Activated naive CD8-positive, alpha-beta T cell treated with anti-CD3 and anti-CD28 coated beads, Interleukin-2, amount 50 U/mL, for 24 hours (primary cell): ENCODE data around the gene OSBPL9.
A peak's percentile ranks its signal among the peaks of the same experiment; 100 is the strongest.

ENCODE experiments used
- ATAC-seq: fragments of 150-1000 bp; cut with Tn5 transposase; one replicate; pipeline ENCODE4 v1.10.0; 2021
- DNase-seq: peaks from one replicate; pipeline ENCODE4 v3.0.0; 2021
- H3K27ac Mint-ChIP-seq: one replicate; pipeline ENCODE4 v1.8.0; 2021; ENCODE audit warnings: mild to moderate bottlenecking, mixed read lengths
- H3K27me3 Mint-ChIP-seq: one replicate; pipeline ENCODE4 v1.8.0; 2021; ENCODE audit warnings: mixed read lengths
- H3K36me3 Mint-ChIP-seq: one replicate; pipeline ENCODE4 v1.8.0; 2021; ENCODE audit warnings: low read depth, mixed read lengths
- H3K4me1 Mint-ChIP-seq: one replicate; pipeline ENCODE4 v1.8.0; 2021; ENCODE audit warnings: mixed read lengths
- H3K4me3 Mint-ChIP-seq: one replicate; pipeline ENCODE4 v1.8.0; 2021; ENCODE audit warnings: mild to moderate bottlenecking, moderate library complexity, mixed read lengths
- H3K9me3 Mint-ChIP-seq: one replicate; pipeline ENCODE4 v1.8.0; 2021; ENCODE audit warnings: mixed read lengths

OSBPL9 gene

GRCh38 chr1:51621161-51621560 is 4.3 kb downstream of the OSBPL9 start:
- no peak for ATAC-seq
- DNase-seq: no peak
- Mint-ChIP-seq H3K9me3 (no peaks in the 10 kb centered on the region), H3K4me3 (no peak overlapping the region), H3K27ac (no peak overlapping the region), H3K36me3 (no peaks in the 10 kb centered on the region), H3K27me3 (no peaks in the 10 kb centered on the region), H3K4me1 (peaks cover 34% of the 10 kb centered on the region)

GRCh38 chr1:51621841-51622454 is 5.1 kb downstream of the OSBPL9 start:
- Mint-ChIP-seq H3K27ac (no peak overlapping the region), H3K36me3 (no peaks in the 10 kb centered on the region), H3K4me1 (peaks cover 30% of the 10 kb centered on the region), H3K4me3 (no peak overlapping the region), H3K9me3 (no peaks in the 10 kb centered on the region), H3K27me3 (no peaks in the 10 kb centered on the region)
- no peak for ATAC-seq
- DNase-seq: no peak

- H3K27ac Mint-ChIP-seq: no peak overlapping the region
- H3K4me1 Mint-ChIP-seq: peaks cover 25% of the 10 kb centered on the region
- no peak for DNase-seq
- no peaks in the 10 kb centered on the region for H3K9me3 Mint-ChIP-seq
- H3K36me3 Mint-ChIP-seq: no peaks in the 10 kb centered on the region
- H3K4me3 Mint-ChIP-seq: no peak overlapping the region
- peak; percentile 49 for ATAC-seq
- H3K27me3 Mint-ChIP-seq: no peaks in the 10 kb centered on the region
Measured at GRCh38 chr1:51622455-51622913, 5.6 kb downstream of the OSBPL9 start.

GRCh38 chr1:51623025-51623424 is 6.1 kb downstream of the OSBPL9 start:
- no peak overlapping the region for H3K27ac Mint-ChIP-seq

GRCh38 chr1:51623450-51623849 is 6.6 kb downstream of the OSBPL9 start:
- H3K36me3 Mint-ChIP-seq: no peaks in the 10 kb centered on the region

More at GRCh38 chr1:51623025-51623424, 6.1 kb downstream of the OSBPL9 start:
- no peak for ATAC-seq
- Mint-ChIP-seq H3K36me3 (no peaks in the 10 kb centered on the region), H3K4me1 (peaks cover 21% of the 10 kb centered on the region), H3K4me3 (no peak overlapping the region), H3K9me3 (no peaks in the 10 kb centered on the region), H3K27me3 (no peaks in the 10 kb centered on the region)
- no peak for DNase-seq

GRCh38 chr1:51624855-51625254 is 8.0 kb downstream of the OSBPL9 start:
- no peaks in the 10 kb centered on the region for H3K9me3 Mint-ChIP-seq
- H3K4me3 Mint-ChIP-seq: no peak overlapping the region
- no peak for DNase-seq
- H3K27ac Mint-ChIP-seq: no peak overlapping the region
- no peaks in the 10 kb centered on the region for H3K27me3 Mint-ChIP-seq
- no peak for ATAC-seq
- H3K36me3 Mint-ChIP-seq: no peaks in the 10 kb centered on the region
- peaks cover 18% of the 10 kb centered on the region for H3K4me1 Mint-ChIP-seq

More at GRCh38 chr1:51623450-51623849, 6.6 kb downstream of the OSBPL9 start:
- Mint-ChIP-seq H3K9me3 (no peaks in the 10 kb centered on the region), H3K27ac (no peak overlapping the region), H3K27me3 (no peaks in the 10 kb centered on the region), H3K4me1 (peaks cover 17% of the 10 kb centered on the region), H3K4me3 (no peak overlapping the region)
- ATAC-seq (no peak), DNase-seq (no peak)

- H3K27me3 Mint-ChIP-seq: no peaks in the 10 kb centered on the region
- H3K27ac Mint-ChIP-seq: no peak overlapping the region
- peaks cover 10% of the 10 kb centered on the region for H3K4me1 Mint-ChIP-seq
- no peaks in the 10 kb centered on the region for H3K9me3 Mint-ChIP-seq
- no peak for DNase-seq
- no peaks in the 10 kb centered on the region for H3K36me3 Mint-ChIP-seq
- ATAC-seq: no peak
- H3K4me3 Mint-ChIP-seq: no peak overlapping the region
Measured at GRCh38 chr1:51627672-51628071, 10.8 kb downstream of the OSBPL9 start.

GRCh38 chr1:51628715-51629590 is 12.1 kb downstream of the OSBPL9 start:
- Mint-ChIP-seq H3K27ac (no peak overlapping the region), H3K36me3 (no peaks in the 10 kb centered on the region)
- ATAC-seq: no peak

GRCh38 chr1:51629918-51630317 is 13.0 kb downstream of the OSBPL9 start:
- no peaks in the 10 kb centered on the region for H3K36me3 Mint-ChIP-seq
- no peak overlapping the region for H3K4me3 Mint-ChIP-seq
- peaks cover 11% of the 10 kb centered on the region for H3K4me1 Mint-ChIP-seq
- no peak overlapping the region for H3K27ac Mint-ChIP-seq
- H3K9me3 Mint-ChIP-seq: no peaks in the 10 kb centered on the region
- H3K27me3 Mint-ChIP-seq: no peaks in the 10 kb centered on the region
- DNase-seq (no peak), ATAC-seq (no peak)

More at GRCh38 chr1:51628715-51629590, 12.1 kb downstream of the OSBPL9 start:
- DNase-seq: no peak
- H3K4me3 Mint-ChIP-seq: no peak overlapping the region
- no peaks in the 10 kb centered on the region for H3K27me3 Mint-ChIP-seq
- H3K4me1 Mint-ChIP-seq: peaks cover 6% of the 10 kb centered on the region
- H3K9me3 Mint-ChIP-seq: no peaks in the 10 kb centered on the region

- no peak for ATAC-seq
- H3K27ac Mint-ChIP-seq: no peak overlapping the region
Measured at GRCh38 chr1:51630393-51630792, 13.5 kb downstream of the OSBPL9 start.

GRCh38 chr1:51630922-51631321 is 14.0 kb downstream of the OSBPL9 start:
- no peak overlapping the region for H3K27ac Mint-ChIP-seq
- H3K9me3 Mint-ChIP-seq: no peaks in the 10 kb centered on the region
- DNase-seq (no peak), ATAC-seq (no peak)
- H3K36me3 Mint-ChIP-seq: no peaks in the 10 kb centered on the region
- H3K4me1 Mint-ChIP-seq: peaks cover 11% of the 10 kb centered on the region
- H3K27me3 Mint-ChIP-seq: no peaks in the 10 kb centered on the region
- H3K4me3 Mint-ChIP-seq: no peak overlapping the region

More at GRCh38 chr1:51630393-51630792, 13.5 kb downstream of the OSBPL9 start:
- Mint-ChIP-seq H3K4me3 (no peak overlapping the region), H3K36me3 (no peaks in the 10 kb centered on the region), H3K9me3 (no peaks in the 10 kb centered on the region), H3K27me3 (no peaks in the 10 kb centered on the region), H3K4me1 (peaks cover 11% of the 10 kb centered on the region)
- DNase-seq: no peak

- Mint-ChIP-seq H3K9me3 (no peaks in the 10 kb centered on the region), H3K36me3 (no peaks in the 10 kb centered on the region), H3K27ac (no peak overlapping the region), H3K4me1 (peaks cover 11% of the 10 kb centered on the region), H3K4me3 (no peak overlapping the region), H3K27me3 (no peaks in the 10 kb centered on the region)
- DNase-seq: no peak
- no peak for ATAC-seq
Measured at GRCh38 chr1:51631747-51632146, 14.9 kb downstream of the OSBPL9 start.

- Mint-ChIP-seq H3K9me3 (no peaks in the 10 kb centered on the region), H3K4me3 (no peak overlapping the region), H3K27ac (no peak overlapping the region), H3K27me3 (no peaks in the 10 kb centered on the region), H3K4me1 (peaks cover 6% of the 10 kb centered on the region), H3K36me3 (no peaks in the 10 kb centered on the region)
- DNase-seq: no peak
- no peak for ATAC-seq
Measured at GRCh38 chr1:51634618-51635017, 17.7 kb downstream of the OSBPL9 start.

GRCh38 chr1:51635615-51636014 is 18.7 kb downstream of the OSBPL9 start:
- ATAC-seq: no peak
- H3K27me3 Mint-ChIP-seq: no peaks in the 10 kb centered on the region
- no peaks in the 10 kb centered on the region for H3K36me3 Mint-ChIP-seq
- DNase-seq: no peak
- H3K4me1 Mint-ChIP-seq: peaks cover 6% of the 10 kb centered on the region
- H3K27ac Mint-ChIP-seq: no peak overlapping the region
- H3K9me3 Mint-ChIP-seq: no peaks in the 10 kb centered on the region
- no peak overlapping the region for H3K4me3 Mint-ChIP-seq

GRCh38 chr1:51636191-51636590 is 19.3 kb downstream of the OSBPL9 start:
- ATAC-seq (no peak), DNase-seq (no peak)
- Mint-ChIP-seq H3K27ac (no peak overlapping the region), H3K9me3 (no peaks in the 10 kb centered on the region), H3K4me1 (peaks cover 6% of the 10 kb centered on the region), H3K4me3 (no peak overlapping the region), H3K36me3 (no peaks in the 10 kb centered on the region), H3K27me3 (no peaks in the 10 kb centered on the region)
